ENCODE results near the gene NAALADL2. TPM values are rescaled to one million over a fixed set of nuclear protein-coding genes. Genes with fewer than 3 reads are reported as not detected.

NAALADL2 gene
- total and polyA plus RNA-seq, 2 of the 8 experiments (the other 6 are each of a cell fraction or from before 2014, with no cell fraction given): 0.12 to 0.22 TPM

- no peak overlapping the region for H2AFZ ChIP-seq (ENCODE audit: low read length)
- H3K23ac ChIP-seq (ENCODE audit: insufficient read length): no peak overlapping the region
- H2BK5ac ChIP-seq (ENCODE audit: low read depth, low read length): no peak overlapping the region
- DNase-seq (ENCODE audit: low read depth in 1 of 2, low spot score in 2 of 2) (no peak), FAIRE-seq (no peak)
- H3K56ac ChIP-seq (replicated peaks; ENCODE audit: insufficient read length, low read depth, low read length): no peak overlapping the region
- no peaks in the 10 kb centered on the region for H3K4me1 ChIP-seq (replicated peaks in 1 of 4; ENCODE audit: control insufficient read depth in 3 of 4, insufficient read depth in 4 of 4, low read length in 3 of 4)
- no peak overlapping the region for H2BK120ac ChIP-seq (replicated peaks; ENCODE audit: low read depth, low read length)
- H2BK15ac ChIP-seq (ENCODE audit: low read length): no peak overlapping the region
- no peaks in the 10 kb centered on the region for H3K79me2 ChIP-seq (ENCODE audit: control insufficient read depth in 1 of 2, insufficient read depth in 2 of 2, low read length in 2 of 2)
- no peak overlapping the region for H2BK20ac ChIP-seq (ENCODE audit: low read length)
- no peaks in the 10 kb centered on the region for H3K9me3 ChIP-seq (ENCODE audit: insufficient read depth in 2 of 2, low read depth in 1 of 2, low read length in 1 of 2)
- H2BK12ac ChIP-seq (ENCODE audit: low read depth, low read length): no peak overlapping the region
- no peaks in the 10 kb centered on the region for H4K20me1 ChIP-seq (replicated peaks in 1 of 2; ENCODE audit: control insufficient read depth in 1 of 2, insufficient read depth in 2 of 2, low read length in 2 of 2)
- TF ChIP-seq BRCA1 (IDR thresholded peaks at IDR 0.05; ENCODE audit: low read depth, low read length): no peak
- TF ChIP-seq POLR2AphosphoS5 (IDR thresholded peaks at IDR 0.05; ENCODE audit: low read depth, low read length): no peak
- no peak for TF ChIP-seq PHF8 (conservative IDR thresholded peaks at IDR 0.05; ENCODE audit: low read depth, low read length)
- no peak for TF ChIP-seq MAFK (IDR thresholded peaks at IDR 0.05; ENCODE audit: low read depth, low read length)
- TF ChIP-seq HDAC6 (IDR thresholded peaks at IDR 0.05; ENCODE audit: low read depth, low read length): no peak
- H3K9ac ChIP-seq (replicated peaks in 1 of 4; ENCODE audit: extremely low read depth in 1 of 4, low read depth in 3 of 4, low read length in 3 of 4): no peak overlapping the region
- no peak overlapping the region for H4K8ac ChIP-seq (ENCODE audit: extremely low read depth, insufficient read depth, low read length)
- H3K4me2 ChIP-seq (ENCODE audit: insufficient read depth in 1 of 2, low read depth in 2 of 2, low read length in 2 of 2): no peak overlapping the region
- WGBS, 2 experiments (ENCODE audit: extremely low coverage in 1 of 2, insufficient coverage in 1 of 2, insufficient read length in 1 of 2, insufficient replicate concordance in 2 of 2, low coverage in 1 of 2, low lambda C conversion rate in 2 of 2, missing lambda C conversion rate in 1 of 2): 83% methylated on average over 2 of the region's 2 CpGs; no CpG with 5 or more reads in 1 of the 2 experiments
- no peak overlapping the region for H3K4me3 ChIP-seq (ENCODE audit: extremely low read depth in 1 of 4, insufficient read depth in 2 of 4, low read depth in 3 of 4, low read length in 4 of 4)
- no peak overlapping the region for H3K14ac ChIP-seq (ENCODE audit: insufficient read length)
- H4K91ac ChIP-seq (replicated peaks; ENCODE audit: insufficient read length, low read length): no peak overlapping the region
- no peak overlapping the region for H3K27ac ChIP-seq (ENCODE audit: low read depth, low read length)
- H2AK5ac ChIP-seq (ENCODE audit: low read depth, low read length): no peak overlapping the region
- H3K79me1 ChIP-seq (ENCODE audit: low read depth, low read length): no peaks in the 10 kb centered on the region
- CTCF ChIA-PET (ENCODE audit: partially characterized antibody): interaction anchor here (1.2 to 1.3 kb wide), 2 partner anchors 9 to 14 kb away, joined by 3 read pairs; no protein-coding TSS in a partner anchor
- no peaks in the 10 kb centered on the region for H3K36me3 ChIP-seq (ENCODE audit: control insufficient read depth in 2 of 4, insufficient read depth in 4 of 4, low read length in 3 of 4)
- H3K18ac ChIP-seq (ENCODE audit: extremely low read depth, low read length): no peak overlapping the region
- H3K4ac ChIP-seq (replicated peaks; ENCODE audit: insufficient read length, low read depth, low read length): no peak overlapping the region
- no peaks in the 10 kb centered on the region for H3K27me3 ChIP-seq (replicated peaks in 1 of 4; ENCODE audit: control insufficient read depth in 3 of 4, extremely low read depth in 1 of 4, insufficient read depth in 3 of 4, low read length in 3 of 4)
- H3K23me2 ChIP-seq (ENCODE audit: low read depth, low read length): no peaks in the 10 kb centered on the region
- no peak overlapping the region for H4K5ac ChIP-seq (ENCODE audit: insufficient read length, low read depth, low read length)
- POLR2A ChIA-PET (ENCODE audit: partially characterized antibody): no interaction called here
Measured at GRCh38 chr3:175476489-175476888, 617.4 kb downstream of the NAALADL2 start.
